ENCODE measurements around the gene LUZP1.

Gene LUZP1

DNA sequence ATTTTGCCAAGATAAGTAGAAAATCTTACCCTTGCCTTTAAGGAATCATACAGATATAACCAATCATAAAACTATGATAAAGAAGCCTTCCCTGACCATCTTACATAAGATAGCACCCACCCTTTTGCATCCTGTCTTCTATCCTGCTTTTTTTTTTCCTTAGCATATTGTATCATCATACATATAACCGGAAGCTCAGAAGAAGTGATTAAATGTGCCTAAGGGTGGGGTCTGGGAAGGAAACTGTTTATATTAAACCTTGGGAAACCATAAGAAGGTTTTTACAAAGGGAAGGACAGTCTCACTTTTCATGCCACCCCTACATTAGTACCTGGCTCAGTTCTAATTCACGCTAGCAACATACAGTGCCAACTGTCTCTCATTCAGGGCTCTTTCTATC lies 66.8 kb downstream of the LUZP1 start:
- TF ChIP-seq, protein P1, sequence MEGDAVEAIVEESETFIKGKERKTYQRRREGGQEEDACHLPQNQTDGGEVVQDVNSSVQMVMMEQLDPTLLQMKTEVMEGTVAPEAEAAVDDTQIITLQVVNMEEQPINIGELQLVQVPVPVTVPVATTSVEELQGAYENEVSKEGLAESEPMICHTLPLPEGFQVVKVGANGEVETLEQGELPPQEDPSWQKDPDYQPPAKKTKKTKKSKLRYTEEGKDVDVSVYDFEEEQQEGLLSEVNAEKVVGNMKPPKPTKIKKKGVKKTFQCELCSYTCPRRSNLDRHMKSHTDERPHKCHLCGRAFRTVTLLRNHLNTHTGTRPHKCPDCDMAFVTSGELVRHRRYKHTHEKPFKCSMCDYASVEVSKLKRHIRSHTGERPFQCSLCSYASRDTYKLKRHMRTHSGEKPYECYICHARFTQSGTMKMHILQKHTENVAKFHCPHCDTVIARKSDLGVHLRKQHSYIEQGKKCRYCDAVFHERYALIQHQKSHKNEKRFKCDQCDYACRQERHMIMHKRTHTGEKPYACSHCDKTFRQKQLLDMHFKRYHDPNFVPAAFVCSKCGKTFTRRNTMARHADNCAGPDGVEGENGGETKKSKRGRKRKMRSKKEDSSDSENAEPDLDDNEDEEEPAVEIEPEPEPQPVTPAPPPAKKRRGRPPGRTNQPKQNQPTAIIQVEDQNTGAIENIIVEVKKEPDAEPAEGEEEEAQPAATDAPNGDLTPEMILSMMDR (IDR thresholded peaks at IDR 0.05; ENCODE audit: low read depth, low read length): no peak
- H3K4me3 ChIP-seq (ENCODE audit: low read depth, low read length): no peak overlapping the region

DNA sequence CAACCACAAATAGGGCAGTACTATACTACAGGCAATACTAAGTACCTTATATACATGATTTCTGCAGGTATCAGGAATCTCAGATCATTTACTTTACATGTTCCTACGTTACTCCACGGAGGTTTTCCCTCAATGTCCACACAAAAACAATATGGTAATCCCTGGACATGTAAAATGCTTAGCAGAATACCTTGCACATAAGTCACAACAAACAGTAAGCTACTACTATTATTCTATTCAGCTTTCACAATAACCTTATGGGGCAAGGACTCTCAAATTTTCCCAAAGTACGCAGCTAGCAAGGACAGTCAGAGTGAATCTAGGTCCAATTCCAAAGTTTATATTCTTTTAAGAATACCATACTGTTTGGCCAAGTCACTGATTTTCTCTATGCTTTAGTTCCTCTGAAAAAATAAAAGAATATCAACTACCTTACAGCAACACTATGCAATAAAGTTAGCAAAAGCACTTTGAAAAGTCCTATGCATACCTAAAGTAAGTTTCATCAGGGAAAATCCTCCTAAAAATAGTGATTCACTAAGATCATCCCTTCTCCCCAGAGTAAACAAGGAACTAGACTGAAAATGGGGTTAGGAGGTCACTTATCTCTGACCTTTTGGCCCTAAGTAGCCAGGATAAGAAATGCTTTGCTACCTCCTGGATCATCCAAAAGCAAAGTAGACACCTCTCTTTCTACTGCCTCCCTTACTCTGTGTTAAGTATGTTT lies 67.4 kb downstream of the LUZP1 start:
- TF ChIP-seq, protein P1 (IDR thresholded peaks at IDR 0.05; ENCODE audit: low read depth, low read length): no peak
- H3K4me3 ChIP-seq (ENCODE audit: low read depth, low read length): no peak overlapping the region

DNA sequence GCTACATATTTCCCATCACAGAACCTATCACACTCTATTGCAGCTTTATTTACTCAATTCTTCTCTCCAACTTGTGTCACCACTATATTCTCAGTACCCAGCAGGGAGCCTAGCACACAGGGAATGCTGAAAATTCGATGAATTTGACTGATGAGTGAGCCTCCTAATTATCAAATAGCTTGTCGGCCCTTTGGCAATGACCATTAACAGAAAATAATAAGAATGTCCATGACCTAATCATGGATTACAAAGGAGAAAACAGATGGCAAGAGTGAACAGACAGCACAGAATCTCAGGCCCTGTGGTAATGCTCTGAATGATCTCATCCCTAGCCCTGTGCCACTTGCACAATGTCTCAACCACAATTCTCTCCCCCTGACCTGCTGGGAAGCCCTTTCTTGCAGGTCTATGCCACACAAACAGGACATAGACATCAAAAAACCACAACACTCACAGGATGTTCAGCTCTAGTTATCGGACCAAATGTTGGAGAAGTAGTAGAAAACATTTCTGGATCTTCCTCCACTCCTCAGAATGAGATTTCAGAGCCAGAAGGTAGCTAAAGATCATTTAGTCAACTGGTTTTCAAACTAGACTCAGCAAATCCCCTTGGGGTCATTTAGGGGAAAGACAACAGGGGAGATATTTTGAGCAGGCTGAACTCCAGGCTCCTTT lies 68.4 kb downstream of the LUZP1 start:
- no peak overlapping the region for H3K4me3 ChIP-seq (ENCODE audit: low read depth, low read length)
- TF ChIP-seq, protein P1 (IDR thresholded peaks at IDR 0.05; ENCODE audit: low read depth, low read length): no peak

DNA sequence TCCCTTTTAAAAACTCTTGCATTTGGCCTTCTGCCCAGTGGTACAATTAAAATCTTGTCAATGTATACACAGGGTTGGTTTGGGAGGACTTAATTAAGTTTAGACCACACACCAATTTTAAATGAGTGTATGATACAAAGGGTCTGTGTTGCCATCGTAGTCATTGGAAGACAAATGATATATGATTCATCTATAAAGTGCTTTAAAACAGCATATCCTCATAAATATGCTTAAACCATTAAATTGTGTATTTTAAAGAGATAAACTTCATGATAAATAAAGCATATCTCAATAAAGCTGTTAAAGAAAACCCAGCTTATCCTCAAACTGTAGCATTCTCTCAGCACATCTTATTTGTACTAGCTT lies 69.5 kb downstream of the LUZP1 start:
- TF ChIP-seq, protein P1 (IDR thresholded peaks at IDR 0.05; ENCODE audit: low read depth, low read length): no peak

DNA sequence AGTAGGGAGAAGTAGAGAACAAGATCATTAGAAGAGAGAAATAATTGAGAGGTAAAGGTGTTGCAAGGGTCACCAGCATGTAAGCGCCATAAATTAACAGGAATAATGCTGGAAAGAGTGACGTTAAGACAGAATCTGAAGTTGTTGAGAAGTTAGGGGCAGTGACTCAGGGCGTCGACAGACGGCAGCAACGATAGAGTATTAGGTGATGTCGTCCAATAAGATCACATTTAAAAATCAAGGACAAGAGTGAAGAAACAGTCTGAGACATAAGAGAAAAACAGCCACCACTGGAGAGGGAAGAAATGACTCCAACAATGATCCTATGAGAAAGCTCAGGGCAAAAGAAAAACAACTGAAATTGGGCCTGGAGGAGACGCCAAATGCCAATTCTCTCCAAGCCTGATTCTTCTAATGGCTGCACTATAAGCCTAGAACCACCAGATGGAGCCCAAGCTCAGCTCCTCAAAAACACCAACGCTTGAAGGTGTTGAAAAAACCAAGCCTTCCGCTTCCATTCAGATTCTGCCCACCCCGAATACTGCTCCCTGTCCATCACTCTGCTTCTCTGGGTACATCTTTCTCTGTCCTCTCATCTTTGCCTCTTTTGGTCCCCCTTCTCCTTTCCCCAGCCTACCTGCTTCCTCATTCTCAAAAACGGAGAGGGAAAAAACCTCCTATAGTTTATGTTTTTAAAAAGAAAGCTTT lies 70.0 kb downstream of the LUZP1 start:
- no peak overlapping the region for H3K4me3 ChIP-seq (ENCODE audit: low read depth, low read length)
- TF ChIP-seq, protein P1 (IDR thresholded peaks at IDR 0.05; ENCODE audit: low read depth, low read length): peak; percentile 95

More for the DNA sequence above, 69.5 kb downstream of the LUZP1 start:
- H3K4me3 ChIP-seq (ENCODE audit: low read depth, low read length): no peak overlapping the region

DNA sequence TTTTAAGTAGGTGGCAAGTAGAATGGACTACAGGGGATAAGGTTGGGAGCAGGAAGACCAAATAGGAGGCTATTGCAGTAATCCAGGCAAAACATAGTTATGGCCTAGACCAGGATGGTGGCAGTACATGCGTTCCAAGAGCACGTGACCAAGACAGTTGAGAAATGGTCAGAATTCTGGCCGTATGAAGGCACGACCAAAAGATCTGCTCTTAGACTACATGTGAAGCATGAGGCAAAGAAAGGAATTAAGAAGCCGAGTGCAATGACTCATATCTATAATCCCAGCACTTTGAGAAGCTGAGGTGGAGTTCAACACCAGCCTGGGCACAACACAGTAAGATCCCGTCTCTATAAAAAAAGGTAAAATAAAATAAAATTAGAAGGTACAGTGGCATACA lies 71.3 kb downstream of the LUZP1 start:
- no peak overlapping the region for H3K4me3 ChIP-seq (ENCODE audit: low read depth, low read length)
- TF ChIP-seq, protein P1 (IDR thresholded peaks at IDR 0.05; ENCODE audit: low read depth, low read length): no peak

DNA sequence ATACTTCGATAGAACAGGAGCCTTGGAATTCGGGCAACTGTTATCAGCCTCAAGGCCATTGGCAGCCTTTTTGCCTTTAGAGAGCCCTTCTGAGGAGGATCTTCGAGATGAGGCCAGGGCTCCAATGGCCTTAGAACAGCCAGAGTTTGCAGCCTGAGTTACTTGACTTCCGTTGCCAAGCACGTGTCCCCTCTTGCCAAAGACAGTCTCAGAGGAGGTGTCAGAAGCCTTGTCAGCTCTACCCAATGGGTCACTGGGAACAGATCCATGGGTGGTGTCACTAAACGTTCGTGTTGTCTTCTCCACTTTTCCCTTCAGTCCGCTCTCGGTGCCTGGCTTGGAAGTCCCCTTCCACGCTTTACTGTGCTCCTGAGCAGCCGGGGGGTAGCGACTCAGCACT lies 76.2 kb downstream of the LUZP1 start:
- TF ChIP-seq, protein P1 (IDR thresholded peaks at IDR 0.05; ENCODE audit: low read depth, low read length): no peak
- no peak overlapping the region for H3K4me3 ChIP-seq (ENCODE audit: low read depth, low read length)

All from WI38 (cell line).